Fibroblast of peridontal ligament (primary cell): ENCODE results near the gene RNF213.

Source experiments
- DNase-seq: peaks from one replicate; pipeline ENCODE4 v3.0.0-alpha.2; 2010; ENCODE audit errors: extremely low read depth

The RNF213 gene

DNA sequence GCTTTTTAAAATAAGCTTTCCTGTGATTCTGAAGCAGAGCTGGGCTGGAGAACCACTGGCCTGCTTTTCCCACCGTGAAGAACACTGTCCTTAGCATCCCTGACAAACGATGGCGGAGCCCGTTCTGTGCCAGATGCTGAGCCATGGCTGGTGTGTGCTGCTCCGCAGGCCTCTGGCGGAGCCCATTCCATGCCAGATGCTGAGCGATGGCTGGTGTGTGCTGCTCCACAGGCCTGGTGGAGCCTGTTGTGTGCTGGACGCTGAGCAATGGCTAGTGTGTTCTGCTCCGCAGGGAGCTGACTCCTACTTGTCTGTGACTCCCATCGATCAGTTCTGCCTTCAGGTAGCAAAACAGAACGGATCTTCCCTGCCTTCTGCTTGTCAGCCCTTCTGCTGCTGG lies 158.6 kb downstream of the RNF213 start:
- no peak for DNase-seq

DNA sequence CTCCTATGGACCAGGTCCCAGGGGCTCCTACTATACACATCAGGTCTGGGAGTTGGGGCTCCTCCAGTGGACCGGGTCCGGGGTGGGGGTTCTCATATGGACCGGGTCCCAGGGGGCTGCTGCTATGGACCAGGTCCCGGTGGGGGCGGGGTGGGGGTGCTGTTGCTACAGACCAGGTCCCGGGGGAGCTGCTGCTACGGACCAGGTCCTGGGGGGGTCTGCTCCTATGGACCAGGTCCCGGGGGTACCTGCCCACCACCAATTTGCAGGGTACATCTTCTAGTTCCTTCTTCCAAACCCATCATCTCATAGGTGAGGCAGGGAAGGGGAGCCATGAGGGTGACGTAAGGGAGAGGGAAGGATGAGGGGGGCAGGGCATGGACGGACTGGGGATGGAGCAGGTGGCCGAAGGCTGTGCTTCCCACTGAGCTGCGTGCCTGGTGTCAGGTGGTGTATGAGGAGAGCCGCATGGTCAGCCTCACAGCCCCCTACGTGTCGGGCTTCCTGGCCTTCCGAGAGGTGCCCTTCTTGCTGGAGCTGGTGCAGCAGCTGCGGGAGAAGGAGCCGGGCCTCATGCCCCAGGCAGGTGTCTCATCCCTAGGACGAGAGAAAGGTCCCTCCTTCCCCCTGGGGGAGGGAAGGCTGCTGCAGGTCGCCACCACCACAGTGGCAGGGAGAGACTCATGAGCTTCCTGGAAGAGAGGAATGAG lies 160.9 kb downstream of the RNF213 start:
- DNase-seq = no peak

DNA sequence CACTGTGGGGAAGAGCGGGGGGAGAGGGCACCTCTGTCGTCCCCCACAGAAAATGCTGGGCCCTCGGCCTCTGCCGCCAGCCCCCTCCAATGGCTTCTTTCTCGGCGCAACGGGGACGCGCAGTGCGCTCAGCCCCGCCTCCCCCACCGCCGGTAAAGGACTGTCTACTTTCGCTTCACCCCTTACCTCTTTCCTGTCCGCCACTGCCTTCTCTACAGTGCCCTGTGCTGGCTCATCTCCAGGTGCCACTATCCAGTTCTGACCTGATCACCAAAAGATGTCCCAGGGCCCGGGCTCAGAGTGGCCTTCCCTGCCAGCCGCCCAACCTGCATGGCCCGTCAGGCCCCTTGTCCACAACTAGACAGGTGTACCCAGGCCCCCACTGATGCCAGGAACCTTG lies 161.6 kb downstream of the RNF213 start:
- DNase-seq = no peak

DNA sequence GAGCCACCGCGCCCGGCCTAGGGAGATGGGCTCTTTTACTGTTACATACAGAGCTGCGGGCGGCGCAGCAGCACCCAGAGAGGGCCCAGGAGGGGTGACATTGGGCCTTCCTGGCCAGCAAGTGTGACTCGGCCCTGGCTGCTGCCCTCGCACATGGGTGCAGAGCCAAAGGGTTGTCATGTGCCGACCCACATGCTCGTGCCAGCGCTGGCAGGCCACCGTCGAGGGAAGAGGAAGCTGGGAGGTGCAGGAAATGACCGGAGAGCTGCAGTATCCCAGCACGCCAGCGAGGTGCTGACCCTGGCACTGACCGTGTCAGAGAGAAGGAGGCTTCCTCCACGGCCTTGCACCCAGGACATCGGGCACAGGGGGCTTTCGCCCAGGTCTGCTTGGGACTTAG lies 162.3 kb downstream of the RNF213 start:
- DNase-seq = no peak

DNA sequence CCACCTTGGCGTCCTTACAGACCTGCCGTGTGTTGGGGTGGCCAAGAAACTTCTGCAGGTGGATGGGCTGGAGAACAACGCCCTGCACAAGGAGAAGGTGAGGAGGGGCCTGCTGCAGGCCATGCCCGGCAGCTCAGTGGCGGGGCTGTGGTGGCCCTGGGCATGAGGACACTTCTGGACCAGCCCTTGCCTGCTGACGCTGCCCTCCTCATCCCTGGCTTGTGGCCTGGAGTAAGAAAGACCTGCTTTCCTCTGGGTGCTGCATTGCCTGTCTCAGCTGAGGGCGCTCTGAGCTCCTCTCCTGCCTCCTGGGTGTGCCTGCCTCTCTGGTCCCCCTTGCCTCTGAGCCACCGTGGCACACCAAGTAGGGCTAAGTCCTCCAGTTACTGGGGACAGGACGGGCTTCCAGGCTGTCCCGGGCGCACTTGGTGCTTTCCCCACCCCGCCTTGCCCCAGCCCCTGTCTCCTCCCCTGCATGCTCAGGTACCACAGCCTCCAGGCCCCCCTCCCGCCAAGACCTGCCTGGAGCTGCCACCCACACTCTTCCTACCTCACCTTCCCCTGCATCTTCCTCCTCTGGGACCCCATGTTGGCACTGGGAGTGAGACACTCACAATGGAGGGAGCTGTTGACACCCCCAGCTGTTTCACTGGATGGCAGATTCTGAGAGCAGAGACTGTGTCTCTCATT lies 163.0 kb downstream of the RNF213 start:
- DNase-seq = no peak

DNA sequence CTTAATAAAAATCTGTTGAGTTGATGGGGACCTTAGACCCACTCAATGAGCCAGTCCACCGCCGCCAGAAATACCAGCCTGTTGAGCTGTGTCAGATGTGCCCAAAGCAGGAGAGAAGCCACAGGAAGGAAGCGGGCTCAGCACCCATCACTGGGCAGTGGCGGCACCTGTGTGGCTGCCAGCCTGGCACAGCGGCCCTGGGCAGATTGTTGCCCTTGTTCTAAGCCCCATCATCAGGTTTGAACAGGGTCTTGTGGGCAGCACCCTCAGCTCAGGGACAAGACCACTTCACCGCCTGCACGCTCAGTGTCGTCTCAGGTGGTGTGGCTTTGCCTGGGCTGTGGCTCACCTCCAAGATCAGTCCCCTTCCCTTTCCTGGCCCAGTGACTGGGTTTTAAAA lies 163.6 kb downstream of the RNF213 start:
- DNase-seq = no peak

DNA sequence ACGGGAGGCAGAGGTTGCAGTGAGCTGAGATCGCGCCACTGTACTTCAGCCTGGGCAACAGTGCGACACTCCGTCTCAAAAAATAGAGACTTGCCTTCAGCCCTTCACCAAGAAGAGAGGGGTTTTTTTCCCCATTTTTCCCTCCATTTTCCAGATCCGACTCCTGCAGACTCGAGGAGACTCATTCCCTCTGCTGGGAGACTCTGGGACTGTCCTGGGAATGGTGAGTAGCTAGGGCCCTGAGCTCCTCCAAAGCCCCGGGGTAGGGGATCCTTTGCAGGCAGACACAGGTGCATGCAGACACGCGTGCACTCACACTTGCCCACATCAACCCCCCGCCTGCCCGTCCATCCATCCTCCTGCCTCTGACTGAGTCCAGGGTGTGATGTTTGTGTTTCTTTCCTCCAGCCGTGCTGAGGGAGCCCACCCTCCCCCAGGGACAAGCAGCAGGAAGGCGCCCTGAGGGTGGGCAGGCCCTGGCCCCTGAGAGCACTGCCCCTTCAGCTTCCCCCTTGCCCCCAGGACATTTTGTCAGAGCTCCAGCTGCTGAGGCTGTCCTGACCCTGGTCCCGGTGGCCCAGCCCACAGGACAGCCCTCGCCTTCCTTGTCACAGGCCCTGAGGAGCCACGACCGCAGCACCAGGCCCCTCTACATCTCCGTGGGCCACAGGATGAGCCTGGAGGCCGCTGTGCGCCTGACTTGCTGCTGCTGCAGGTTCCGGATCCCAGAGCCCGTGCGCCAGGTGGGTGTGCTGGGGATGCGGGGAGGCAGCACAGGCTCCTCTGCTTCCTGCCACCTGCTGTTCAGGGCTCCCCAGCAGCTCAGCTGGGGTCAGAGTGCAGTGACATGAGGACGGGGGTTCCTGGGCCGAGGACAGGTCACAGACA lies 164.5 kb downstream of the RNF213 start:
- DNase-seq = no peak

DNA sequence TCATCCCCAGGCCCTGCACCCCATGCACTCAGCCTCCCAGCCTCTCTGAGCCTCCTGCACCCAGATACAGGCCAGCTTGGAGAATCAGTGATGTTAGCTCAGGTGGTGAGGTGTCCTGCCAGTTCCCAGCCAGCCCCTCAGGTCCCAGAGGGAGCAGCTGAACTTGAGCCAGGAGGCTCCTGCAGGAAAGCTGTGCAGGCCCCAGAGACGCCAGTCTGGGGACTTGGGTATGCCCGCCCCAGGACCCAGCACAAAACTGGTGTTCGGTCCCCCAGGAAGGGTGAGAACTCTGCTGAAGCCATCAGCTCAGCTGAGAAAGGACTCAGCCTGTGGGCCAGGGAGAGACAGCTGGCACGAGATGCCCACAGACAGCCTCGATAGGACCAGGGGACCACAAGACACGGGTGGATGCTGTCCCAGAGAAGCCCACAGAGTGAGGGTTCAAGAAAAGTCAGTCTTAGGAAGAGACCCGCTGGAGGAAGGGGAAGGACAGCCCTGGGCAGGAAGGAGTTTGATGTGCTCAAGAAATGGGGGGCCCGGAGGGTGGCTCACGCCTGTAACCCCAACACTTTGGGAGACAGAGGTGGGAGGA lies 165.3 kb downstream of the RNF213 start:
- no peak for DNase-seq

DNA sequence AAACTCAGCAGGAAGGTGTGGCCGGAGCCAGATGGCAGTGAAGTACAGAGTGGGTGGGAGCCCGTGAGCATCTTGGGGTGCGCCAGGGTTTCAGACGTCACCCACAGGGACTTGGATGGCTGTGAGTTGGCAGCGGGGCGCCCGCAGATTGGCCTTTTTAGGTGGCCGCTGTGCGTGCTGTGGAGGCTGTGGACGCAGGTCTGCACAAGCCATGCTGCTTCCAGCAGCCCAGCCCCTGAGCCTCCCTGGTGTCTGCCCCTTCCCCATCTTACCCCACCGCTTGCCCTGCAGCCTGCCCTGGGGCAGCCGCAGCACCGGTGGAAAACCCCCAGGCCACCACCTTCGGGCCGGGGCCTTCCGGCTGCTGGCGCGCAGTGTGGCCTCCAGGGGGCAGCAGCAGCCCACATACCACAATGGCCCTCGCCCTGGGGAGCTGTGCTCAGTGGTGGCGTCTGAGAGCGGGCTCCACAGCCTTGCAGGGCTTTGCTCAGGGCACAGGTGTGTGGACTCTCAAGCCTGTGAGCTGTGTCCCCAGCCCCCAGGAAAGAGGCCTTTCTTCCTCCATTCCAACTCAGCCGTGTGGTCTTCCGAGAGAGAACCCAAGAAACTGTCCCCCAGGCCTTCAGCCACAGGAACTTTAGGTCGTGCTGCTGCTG lies 166.1 kb downstream of the RNF213 start:
- DNase-seq = peak; percentile 45

DNA sequence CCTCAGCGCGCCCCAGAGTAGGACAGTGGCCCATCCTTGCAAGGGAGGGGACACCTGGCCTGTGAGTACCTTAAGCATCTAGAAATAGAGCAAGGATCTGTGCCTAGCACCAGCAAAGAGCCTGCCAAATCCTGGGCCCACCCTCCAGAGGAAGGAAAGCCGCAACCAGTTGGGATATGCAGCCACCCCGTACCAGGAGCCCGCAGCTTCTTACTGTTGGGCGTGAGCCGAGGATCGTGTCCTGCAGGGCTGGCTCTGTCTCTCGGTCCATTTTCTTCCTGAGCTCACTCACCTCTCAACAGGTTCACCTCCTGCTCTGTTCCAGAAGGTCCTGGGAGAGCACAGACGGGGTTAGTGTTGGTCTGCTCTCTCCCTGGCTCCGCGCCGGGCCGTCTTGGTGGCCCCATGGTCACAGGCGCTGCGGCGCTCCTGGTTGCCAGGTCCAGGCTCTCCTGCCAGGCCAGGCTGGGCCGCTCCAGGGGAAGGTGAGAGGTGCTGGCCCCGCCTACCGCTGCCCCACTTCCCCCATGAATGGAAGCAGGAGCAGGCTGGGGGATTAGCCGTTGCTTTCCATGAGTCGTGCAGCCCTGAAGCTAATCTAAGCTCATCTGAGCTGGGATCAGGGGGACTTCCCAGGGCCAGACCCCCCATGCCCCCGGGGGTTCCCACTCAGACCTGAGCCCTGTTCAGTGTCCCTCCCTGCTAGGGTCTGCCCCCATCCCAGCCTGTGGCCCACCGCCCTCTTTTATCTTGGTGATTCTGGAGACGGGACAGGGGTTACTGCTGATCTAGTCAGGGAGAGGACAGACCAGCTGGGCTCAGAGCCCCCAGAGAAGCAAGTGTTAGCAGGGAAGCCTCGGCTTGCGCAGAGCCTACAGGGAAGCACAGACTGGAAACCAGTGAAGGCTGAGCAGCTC lies 167.0 kb downstream of the RNF213 start:
- DNase-seq = no peak

DNA sequence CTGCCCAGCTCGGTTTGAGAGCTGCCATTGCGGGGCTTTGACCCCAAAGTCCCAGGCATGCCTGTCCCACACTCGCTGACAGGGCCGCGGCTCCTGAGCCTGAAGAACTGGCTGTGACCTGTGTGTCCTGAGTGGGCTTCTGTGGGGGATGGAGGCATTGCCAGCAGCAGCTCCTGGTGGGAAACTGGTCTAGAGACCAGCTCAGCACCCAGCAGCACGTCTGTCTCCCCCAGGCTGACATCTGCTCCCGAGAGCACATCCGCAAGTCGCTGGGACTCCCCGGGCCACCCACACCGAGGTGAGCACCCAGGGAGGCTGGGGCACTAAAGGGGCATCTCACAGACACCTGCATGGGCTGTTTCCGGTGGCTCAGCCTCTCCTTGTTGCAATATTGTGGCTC lies 167.7 kb downstream of the RNF213 start:
- DNase-seq = no peak

DNA sequence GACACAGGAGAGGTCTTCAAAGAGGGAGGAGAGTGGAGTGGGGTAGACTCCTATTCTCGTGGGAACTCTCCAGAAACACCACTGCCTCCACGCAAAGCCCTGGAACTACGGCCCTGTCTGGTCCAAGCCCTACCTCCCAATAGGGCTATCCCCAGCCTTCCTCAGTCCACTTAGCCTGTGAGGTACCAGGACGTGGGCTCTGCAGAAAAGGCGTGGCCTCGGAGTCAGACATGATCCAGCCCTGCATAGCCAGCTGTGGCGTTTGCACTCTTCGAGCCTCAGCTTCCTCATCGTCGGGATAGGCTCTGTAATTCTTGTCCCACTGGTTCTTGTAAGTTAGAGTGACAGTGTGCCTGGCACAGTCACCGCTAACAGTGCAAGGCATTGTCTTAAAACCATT lies 168.1 kb downstream of the RNF213 start:
- no peak for DNase-seq

DNA sequence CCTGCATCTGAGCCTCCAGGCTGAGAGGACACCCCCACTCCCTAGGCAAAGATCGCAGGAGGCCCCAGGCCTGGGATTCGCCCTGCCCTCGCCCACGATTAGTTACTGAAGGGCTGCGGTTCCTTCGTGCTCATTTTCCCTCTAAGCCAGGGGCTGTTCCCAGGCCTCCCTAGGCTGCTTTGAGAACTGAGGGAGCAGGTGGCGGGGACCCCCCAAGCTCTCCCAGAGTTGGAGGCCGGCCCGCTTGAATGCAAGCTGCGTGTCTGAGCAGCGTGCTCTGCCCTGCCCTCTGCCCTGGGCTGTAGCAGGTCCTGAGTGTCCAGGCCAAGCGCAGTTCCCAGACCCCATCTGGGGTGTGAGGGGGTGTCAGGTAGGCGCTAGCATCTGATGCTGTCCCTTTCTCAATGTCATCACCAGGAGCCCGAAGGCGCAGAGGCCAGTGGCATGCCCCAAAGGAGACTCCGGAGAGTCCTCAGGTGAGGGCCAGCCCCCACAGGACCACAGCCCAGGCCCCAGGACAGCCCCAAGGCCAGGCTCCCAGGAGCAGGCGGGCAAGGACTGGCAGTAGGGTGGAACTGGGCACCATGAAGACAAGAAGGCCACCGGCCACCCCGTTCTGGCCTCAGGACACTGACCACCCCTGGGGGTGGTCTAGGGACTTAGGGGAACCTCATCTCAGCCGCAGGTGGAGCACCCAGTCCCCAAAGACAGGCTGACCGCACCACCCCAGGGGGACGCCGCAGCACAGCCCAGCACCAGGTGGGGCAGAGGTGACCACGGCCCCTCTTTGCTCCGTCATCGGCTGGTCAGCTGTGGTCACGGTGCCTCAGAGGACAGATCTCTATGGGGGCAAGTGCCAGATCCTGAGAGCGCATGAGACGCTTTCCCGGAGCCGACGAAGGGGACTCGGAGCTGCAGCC lies 169.0 kb downstream of the RNF213 start:
- DNase-seq = no peak

DNA sequence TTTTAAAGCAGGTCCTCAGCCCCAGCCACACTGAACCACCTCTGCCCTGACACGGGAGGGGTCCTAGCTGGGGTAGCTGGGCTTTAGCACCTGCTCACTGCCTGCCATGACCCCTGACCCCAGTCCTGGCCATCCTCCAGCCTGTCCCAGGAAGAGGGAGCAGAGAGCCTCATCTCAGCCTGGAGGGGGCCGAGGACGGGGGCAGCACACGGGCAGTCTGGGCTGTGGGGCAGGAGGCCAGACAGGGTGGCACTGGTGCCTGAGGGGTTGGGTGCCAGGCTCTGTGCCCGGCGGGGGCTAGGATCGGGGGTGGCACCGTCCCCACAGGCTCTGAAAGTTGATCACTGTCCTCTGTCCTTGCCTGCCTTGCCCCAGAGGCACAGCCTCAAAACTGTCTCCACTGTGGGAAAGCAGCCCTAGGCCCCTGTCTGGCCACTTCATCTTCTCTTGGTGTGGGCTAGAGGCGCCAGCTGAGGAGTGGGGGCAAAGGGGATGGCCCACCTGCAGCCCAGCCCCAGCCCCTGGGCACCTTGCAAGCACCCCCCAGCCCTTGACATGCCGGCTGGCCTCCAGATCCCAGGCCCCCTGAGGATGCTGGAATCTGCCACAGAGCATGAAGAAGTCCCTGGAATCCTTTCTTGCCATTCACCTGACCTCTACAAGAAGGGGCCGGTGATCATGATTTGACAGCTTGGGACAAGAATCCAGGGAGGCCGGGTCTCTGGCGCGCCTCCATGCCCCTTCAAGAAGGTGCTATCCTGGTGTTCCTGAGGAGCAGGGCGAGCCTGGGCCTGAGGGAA lies 170.0 kb downstream of the RNF213 start:
- DNase-seq = no peak

DNA sequence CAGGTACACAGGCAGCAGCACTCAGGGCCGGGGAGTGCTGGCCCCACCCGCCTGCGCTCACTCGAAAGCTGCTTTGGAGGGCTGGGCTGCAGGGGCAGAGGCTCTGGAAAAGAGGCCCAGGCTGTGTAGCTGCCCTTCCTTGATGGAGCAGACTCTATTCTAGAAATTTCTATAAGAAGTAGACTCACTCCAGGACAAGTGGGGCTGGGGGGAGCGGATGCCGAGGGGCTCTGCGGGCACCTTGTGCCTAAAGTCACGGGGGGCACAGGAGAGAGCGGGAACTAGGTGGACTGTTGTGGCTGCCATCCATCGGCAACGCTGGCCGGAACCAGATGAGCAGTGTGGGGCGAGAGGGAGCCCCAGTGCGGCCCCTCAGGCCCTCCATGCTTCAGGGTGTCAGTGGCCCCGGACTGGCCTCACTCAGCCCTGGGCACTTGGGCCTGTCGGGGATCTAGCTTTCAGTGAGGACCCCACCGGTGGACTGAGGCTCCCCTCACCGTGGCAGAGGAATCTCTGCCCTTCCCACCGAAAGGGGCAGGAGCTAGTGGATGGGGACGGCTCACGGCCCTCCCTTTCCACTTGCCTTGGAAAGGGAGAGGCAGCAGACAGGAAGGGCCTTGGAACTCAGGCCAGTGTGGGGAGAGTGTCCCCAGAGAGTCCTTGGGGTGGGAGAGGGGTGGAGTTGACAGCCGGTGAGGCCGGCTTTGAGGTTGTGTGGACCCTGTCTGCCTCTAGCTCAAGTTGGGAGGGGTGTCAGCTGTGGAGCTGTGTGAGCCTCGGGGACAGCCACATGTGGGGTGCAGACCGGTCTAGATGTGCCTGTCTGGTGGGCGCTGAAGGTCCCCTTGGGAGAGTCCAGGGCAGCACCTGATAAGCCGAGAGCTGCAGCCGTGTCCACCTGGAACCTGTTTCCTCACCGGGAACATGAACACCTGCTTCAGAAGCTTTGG lies 170.9 kb downstream of the RNF213 start:
- DNase-seq = no peak

DNA sequence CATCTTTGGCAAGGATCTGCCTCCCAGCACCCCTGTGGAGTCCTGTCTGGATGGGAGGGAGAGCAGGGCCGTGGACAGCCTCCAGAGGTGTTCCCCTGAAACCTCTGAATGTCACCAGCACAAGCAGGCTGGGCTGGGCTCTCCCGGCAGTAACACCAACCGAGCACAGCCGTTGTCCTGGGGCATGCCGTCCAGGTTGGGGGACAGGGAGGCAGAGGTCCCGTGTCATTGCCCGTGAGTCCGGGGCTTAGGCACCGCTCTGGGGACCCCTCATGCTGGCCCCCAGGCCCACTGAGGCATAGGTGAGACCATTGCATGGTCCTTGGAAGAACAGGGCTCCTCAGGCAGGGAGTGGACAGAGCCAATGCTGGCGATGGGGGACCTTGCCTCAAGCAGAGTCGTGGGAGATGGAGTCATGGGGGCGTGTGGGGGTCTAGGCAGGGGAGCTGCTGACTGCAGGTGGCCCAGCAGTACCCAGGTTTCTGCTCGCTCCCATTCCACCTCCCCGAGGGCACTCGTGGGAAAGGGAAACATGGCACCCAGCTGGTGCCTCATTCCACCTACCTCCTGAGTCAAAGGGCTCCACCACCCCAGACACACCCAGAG lies 171.8 kb downstream of the RNF213 start:
- no peak for DNase-seq

DNA sequence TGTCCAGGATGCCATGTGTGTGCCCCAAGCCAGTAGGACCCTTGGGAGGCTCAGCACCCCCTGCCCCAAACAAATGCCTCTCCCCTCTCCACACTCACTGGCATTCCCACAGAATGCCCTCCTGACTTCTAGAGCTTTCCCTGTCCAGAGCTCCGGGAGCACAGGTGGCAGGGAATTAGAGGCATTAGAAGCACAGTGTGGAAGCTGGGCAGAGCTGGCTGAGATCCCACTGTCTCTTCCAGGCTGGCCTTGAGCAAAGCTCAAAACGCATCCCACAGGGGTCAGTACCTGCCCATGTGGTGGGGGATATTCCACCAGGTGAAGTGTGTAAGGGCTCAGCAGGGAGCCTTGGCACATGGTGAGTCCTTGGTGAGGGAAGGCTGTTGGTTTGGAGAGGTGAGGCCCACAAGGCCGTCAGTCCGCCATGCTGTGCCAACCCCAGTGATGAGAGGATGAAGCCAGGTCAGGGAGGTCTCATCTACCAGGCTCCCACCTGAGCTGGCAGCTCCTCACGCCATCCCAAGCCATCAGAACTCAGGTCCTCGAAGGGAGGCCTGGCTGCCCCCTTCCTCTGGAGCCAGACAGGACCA lies 172.4 kb downstream of the RNF213 start:
- DNase-seq = no peak
